Measurements from ENCODE around the gene SH3D21.

SH3D21 gene

DNA sequence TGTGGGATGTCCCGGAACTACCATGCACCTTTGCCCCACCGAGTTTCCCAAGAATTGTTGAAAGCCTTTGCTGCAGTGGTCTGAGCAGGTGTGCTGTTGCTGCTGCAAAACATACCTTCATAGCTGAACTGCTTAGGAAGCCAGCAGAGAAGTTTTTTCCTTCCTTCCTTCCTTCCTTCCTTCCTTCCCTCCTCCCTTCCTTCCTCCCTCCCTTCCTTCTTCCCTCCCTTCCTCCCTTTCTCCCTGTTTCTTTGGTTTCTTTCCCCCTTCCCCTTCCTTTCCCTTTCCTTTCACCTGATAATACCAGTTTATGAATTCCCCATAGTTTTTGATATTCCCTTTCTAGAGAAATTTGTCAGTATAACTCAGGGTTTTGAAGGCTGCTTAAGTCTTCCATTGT is 10.8 kb upstream of the SH3D21 start:
- Histone ChIP-seq H3K27ac (replicated peaks) (no peak overlapping the region), H3K4me3 (replicated peaks; ENCODE audit: insufficient read depth, low read length) (no peak overlapping the region), H3K27me3 (ENCODE audit: insufficient read depth, poor library complexity, severe bottlenecking) (no peaks in the 10 kb centered on the region)
- no peak for DNase-seq (ENCODE audit: low read depth in 1 of 2, low spot score in 1 of 2)
- no peak for TF ChIP-seq SPI1 (IDR thresholded peaks at IDR 0.05; ENCODE audit: borderline replicate concordance, low read depth)
- TF ChIP-seq, protein P1, sequence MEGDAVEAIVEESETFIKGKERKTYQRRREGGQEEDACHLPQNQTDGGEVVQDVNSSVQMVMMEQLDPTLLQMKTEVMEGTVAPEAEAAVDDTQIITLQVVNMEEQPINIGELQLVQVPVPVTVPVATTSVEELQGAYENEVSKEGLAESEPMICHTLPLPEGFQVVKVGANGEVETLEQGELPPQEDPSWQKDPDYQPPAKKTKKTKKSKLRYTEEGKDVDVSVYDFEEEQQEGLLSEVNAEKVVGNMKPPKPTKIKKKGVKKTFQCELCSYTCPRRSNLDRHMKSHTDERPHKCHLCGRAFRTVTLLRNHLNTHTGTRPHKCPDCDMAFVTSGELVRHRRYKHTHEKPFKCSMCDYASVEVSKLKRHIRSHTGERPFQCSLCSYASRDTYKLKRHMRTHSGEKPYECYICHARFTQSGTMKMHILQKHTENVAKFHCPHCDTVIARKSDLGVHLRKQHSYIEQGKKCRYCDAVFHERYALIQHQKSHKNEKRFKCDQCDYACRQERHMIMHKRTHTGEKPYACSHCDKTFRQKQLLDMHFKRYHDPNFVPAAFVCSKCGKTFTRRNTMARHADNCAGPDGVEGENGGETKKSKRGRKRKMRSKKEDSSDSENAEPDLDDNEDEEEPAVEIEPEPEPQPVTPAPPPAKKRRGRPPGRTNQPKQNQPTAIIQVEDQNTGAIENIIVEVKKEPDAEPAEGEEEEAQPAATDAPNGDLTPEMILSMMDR (IDR thresholded peaks at IDR 0.05; ENCODE audit: insufficient read depth, low read length) = no peak
- TF ChIP-seq, protein P2, sequence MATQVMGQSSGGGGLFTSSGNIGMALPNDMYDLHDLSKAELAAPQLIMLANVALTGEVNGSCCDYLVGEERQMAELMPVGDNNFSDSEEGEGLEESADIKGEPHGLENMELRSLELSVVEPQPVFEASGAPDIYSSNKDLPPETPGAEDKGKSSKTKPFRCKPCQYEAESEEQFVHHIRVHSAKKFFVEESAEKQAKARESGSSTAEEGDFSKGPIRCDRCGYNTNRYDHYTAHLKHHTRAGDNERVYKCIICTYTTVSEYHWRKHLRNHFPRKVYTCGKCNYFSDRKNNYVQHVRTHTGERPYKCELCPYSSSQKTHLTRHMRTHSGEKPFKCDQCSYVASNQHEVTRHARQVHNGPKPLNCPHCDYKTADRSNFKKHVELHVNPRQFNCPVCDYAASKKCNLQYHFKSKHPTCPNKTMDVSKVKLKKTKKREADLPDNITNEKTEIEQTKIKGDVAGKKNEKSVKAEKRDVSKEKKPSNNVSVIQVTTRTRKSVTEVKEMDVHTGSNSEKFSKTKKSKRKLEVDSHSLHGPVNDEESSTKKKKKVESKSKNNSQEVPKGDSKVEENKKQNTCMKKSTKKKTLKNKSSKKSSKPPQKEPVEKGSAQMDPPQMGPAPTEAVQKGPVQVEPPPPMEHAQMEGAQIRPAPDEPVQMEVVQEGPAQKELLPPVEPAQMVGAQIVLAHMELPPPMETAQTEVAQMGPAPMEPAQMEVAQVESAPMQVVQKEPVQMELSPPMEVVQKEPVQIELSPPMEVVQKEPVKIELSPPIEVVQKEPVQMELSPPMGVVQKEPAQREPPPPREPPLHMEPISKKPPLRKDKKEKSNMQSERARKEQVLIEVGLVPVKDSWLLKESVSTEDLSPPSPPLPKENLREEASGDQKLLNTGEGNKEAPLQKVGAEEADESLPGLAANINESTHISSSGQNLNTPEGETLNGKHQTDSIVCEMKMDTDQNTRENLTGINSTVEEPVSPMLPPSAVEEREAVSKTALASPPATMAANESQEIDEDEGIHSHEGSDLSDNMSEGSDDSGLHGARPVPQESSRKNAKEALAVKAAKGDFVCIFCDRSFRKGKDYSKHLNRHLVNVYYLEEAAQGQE (IDR thresholded peaks at IDR 0.05; ENCODE audit: insufficient replicate concordance, low read depth) = no peak
- no peak for TF ChIP-seq POLR2AphosphoS5 (IDR thresholded peaks at IDR 0.05; ENCODE audit: low read depth)
- TF ChIP-seq GABPA (IDR thresholded peaks at IDR 0.05; ENCODE audit: low read depth) = no peak

DNA sequence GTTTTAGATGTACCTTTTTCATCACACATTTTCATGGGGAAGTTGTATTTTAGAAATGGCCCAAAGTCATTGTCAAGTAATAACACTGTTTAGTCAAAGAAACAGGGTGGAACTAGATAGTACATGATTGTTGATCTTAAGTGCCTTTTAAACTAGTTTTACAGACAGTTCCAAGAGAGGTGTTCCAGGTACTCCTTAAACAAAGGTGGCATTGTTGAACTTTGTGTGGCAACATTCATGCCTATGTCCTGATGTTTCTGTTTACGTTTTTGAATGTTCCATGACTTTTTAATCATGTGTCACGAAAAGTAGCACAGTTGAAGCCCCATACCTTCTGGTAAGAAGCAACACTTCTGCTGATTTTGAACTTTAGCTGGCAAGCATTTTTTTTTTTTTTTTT is 9.1 kb upstream of the SH3D21 start:
- Histone ChIP-seq H3K27ac (replicated peaks) (no peak overlapping the region), H3K27me3 (ENCODE audit: insufficient read depth, poor library complexity, severe bottlenecking) (no peaks in the 10 kb centered on the region), H3K4me3 (replicated peaks; ENCODE audit: insufficient read depth, low read length) (no peak overlapping the region)
- TF ChIP-seq, protein P1 (IDR thresholded peaks at IDR 0.05; ENCODE audit: insufficient read depth, low read length) = no peak
- no peak for TF ChIP-seq SPI1 (IDR thresholded peaks at IDR 0.05; ENCODE audit: borderline replicate concordance, low read depth)
- TF ChIP-seq, protein P2 (IDR thresholded peaks at IDR 0.05; ENCODE audit: insufficient replicate concordance, low read depth) = no peak
- TF ChIP-seq GABPA (IDR thresholded peaks at IDR 0.05; ENCODE audit: low read depth) = no peak
- TF ChIP-seq POLR2AphosphoS5 (IDR thresholded peaks at IDR 0.05; ENCODE audit: low read depth) = no peak
- DNase-seq (ENCODE audit: low read depth in 1 of 2, low spot score in 1 of 2) = no peak

DNA sequence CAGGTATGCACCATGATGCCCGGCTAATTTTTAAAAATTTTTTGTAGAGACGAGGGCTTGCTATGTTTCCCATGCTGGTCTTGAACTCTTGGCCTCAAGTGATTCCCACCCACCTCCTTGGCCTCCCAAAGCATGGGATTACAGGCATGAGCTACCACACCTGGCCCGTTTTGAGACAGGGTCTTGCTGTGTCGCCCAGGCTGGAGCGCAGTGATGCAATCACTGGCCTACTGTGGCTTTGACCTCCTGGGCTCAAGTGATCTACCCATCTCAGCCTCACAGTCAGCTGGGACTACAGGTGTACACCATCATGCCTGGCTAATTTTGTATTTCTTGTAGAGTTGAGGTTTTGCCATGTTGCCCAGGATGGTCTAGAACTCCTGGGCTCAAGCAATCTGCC is 7.5 kb upstream of the SH3D21 start:
- H3K4me3 ChIP-seq (replicated peaks; ENCODE audit: insufficient read depth, low read length) = no peak overlapping the region
- no peak for DNase-seq (ENCODE audit: low read depth in 1 of 2, low spot score in 1 of 2)
- H3K27me3 ChIP-seq (ENCODE audit: insufficient read depth, poor library complexity, severe bottlenecking) = no peaks in the 10 kb centered on the region
- H3K27ac ChIP-seq (replicated peaks) = no peak overlapping the region
- no peak for TF ChIP-seq SPI1 (IDR thresholded peaks at IDR 0.05; ENCODE audit: borderline replicate concordance, low read depth)
- TF ChIP-seq, protein P1 (IDR thresholded peaks at IDR 0.05; ENCODE audit: insufficient read depth, low read length) = no peak
- TF ChIP-seq, protein P2 (IDR thresholded peaks at IDR 0.05; ENCODE audit: insufficient replicate concordance, low read depth) = no peak
- no peak for TF ChIP-seq POLR2AphosphoS5 (IDR thresholded peaks at IDR 0.05; ENCODE audit: low read depth)
- no peak for TF ChIP-seq GABPA (IDR thresholded peaks at IDR 0.05; ENCODE audit: low read depth)

Measured in HL-60 (cell line).